HEK293T (cell line): Measurements from ENCODE around the gene NOXO1.

Experiments
- BHLHE40 ChIP-seq: fragments of 450-650 bp; IDR thresholded peaks from 2 replicates; pipeline ENCODE4 v1.6.1; 2016; ENCODE audit warnings: mild to moderate bottlenecking, moderate library complexity, borderline replicate concordance
- ELF4 ChIP-seq: fragments of 450-650 bp; IDR thresholded peaks from 2 replicates; pipeline ENCODE4 v1.6.1; 2017; ENCODE audit warnings: antibody characterized with exemption
- FOXK2 ChIP-seq: fragments of 450-650 bp; IDR thresholded peaks from 2 replicates; pipeline ENCODE4 v1.6.1; 2016; ENCODE audit warnings: mild to moderate bottlenecking
- FOXM1 ChIP-seq: fragments of 450-650 bp; IDR thresholded peaks from 2 replicates; pipeline ENCODE4 v1.6.1; 2017; ENCODE audit warnings: mild to moderate bottlenecking, borderline replicate concordance
- L3MBTL2 ChIP-seq: fragments of 450-650 bp; conservative IDR thresholded peaks from 2 replicates; pipeline ENCODE4 v1.6.1; 2016; ENCODE audit warnings: mild to moderate bottlenecking
- PKNOX1 ChIP-seq: fragments of 450-650 bp; IDR thresholded peaks from 2 replicates; pipeline ENCODE4 v1.6.1; 2016
- SP1 ChIP-seq: fragments of 450-650 bp; IDR thresholded peaks from 2 replicates; pipeline ENCODE4 v1.6.1; 2017
- TARDBP ChIP-seq: fragments of 450-650 bp; IDR thresholded peaks from 2 replicates; pipeline ENCODE4 v1.6.1; 2016

- TF ChIP-seq PKNOX1 (no peak), ELF4 (no peak), TARDBP (no peak), FOXM1 (no peak), L3MBTL2 (no peak), BHLHE40 (no peak), FOXK2 (no peak), SP1 (no peak)
Observed at GRCh38 chr16:2025251-2025650, 44.0 kb upstream of the NOXO1 start.
